Mesodermal cell (in vitro differentiated cells): ENCODE data around the gene FGD6.
"Not testable (repeated sequence)": the region's sequence is repeated elsewhere in the genome, so short reads cannot be mapped to it uniquely, and the experiment has no call there.

Source experiments
- H3K27ac ChIP-seq: 2 replicates; pipeline ENCODE4 v1.7.0; 2013; ENCODE audit warnings: mild to moderate bottlenecking, low read depth, low read length, moderate library complexity; ENCODE audit not compliant: severe bottlenecking
- H3K36me3 ChIP-seq: 2 replicates; pipeline ENCODE4 v1.7.1; 2013; ENCODE audit warnings: mild to moderate bottlenecking, low read length, moderate library complexity; ENCODE audit not compliant: control insufficient read depth, insufficient read depth
- H3K4me1 ChIP-seq: one replicate; pipeline ENCODE4 v1.7.1; 2013; ENCODE audit warnings: mild to moderate bottlenecking, low read length; ENCODE audit not compliant: insufficient read depth, control insufficient read depth, poor library complexity, severe bottlenecking
- H3K4me3 ChIP-seq: 2 replicates; pipeline ENCODE4 v1.7.0; 2013; ENCODE audit warnings: low read length, control low read depth, mild to moderate bottlenecking; ENCODE audit not compliant: insufficient read depth, poor library complexity, severe bottlenecking; ENCODE audit errors: extremely low read depth
- H3K9me3 ChIP-seq: 2 replicates; pipeline ENCODE4 v1.7.1; 2013; ENCODE audit warnings: mild to moderate bottlenecking, low read length, moderate library complexity; ENCODE audit not compliant: control insufficient read depth
- WGBS, 2 experiments: methylation state at CpG; one replicate each; pipeline ENCODE4 v1.1.5; 2013; ENCODE audit warnings: missing lambda C conversion rate in 2 of 2; ENCODE audit not compliant: insufficient coverage in 2 of 2; 5-methylcytosine and 5-hydroxymethylcytosine counted together

Gene FGD6

GRCh38 chr12:95196875-95197569 is 20.2 kb downstream of the FGD6 start:
- H3K4me1 ChIP-seq, H3K27ac ChIP-seq, H3K4me3 ChIP-seq, H3K9me3 ChIP-seq, H3K36me3 ChIP-seq: not testable (repeated sequence)
- WGBS, 2 experiments: 84 to 89% methylated on average over 4 to 5 of the region's 7 CpGs

- Histone ChIP-seq H3K27ac (no peak overlapping the region), H3K4me3 (no peak overlapping the region), H3K4me1 (no peaks in the 10 kb centered on the region), H3K9me3 (no peaks in the 10 kb centered on the region), H3K36me3 (peaks cover 6% of the 10 kb centered on the region)
- no CpG with 5 or more reads among the region's 3 CpGs for WGBS, 2 experiments
These were observed 22.1 kb downstream of the FGD6 start for GRCh38 chr12:95195122-95195521.

- H3K4me1 ChIP-seq: peaks cover 9% of the 10 kb centered on the region
- H3K36me3 ChIP-seq: no peaks in the 10 kb centered on the region
- WGBS, 2 experiments: 80 to 100% methylated on average over 1 to 3 of the region's 3 CpGs
- no peaks in the 10 kb centered on the region for H3K9me3 ChIP-seq
- no peak overlapping the region for H3K4me3 ChIP-seq
- H3K27ac ChIP-seq: no peak overlapping the region
These were observed 24.1 kb downstream of the FGD6 start for GRCh38 chr12:95193139-95193538.

- Histone ChIP-seq H3K4me3 (no peak overlapping the region), H3K4me1 (peaks cover 11% of the 10 kb centered on the region), H3K36me3 (no peaks in the 10 kb centered on the region), H3K9me3 (no peaks in the 10 kb centered on the region), H3K27ac (no peak overlapping the region)
These were observed 25.0 kb downstream of the FGD6 start for GRCh38 chr12:95192271-95192670.

GRCh38 chr12:95191060-95191696 is 26.1 kb downstream of the FGD6 start:
- Histone ChIP-seq H3K9me3 (no peaks in the 10 kb centered on the region), H3K36me3 (peaks cover 4% of the 10 kb centered on the region), H3K4me1 (peaks cover 11% of the 10 kb centered on the region), H3K27ac (no peak overlapping the region), H3K4me3 (no peak overlapping the region)
- no CpG with 5 or more reads among the region's 1 CpG for WGBS, 2 experiments

- peaks cover 16% of the 10 kb centered on the region for H3K36me3 ChIP-seq
- no peak overlapping the region for H3K4me3 ChIP-seq
- no peaks in the 10 kb centered on the region for H3K9me3 ChIP-seq
- peaks cover 16% of the 10 kb centered on the region for H3K4me1 ChIP-seq
- no peak overlapping the region for H3K27ac ChIP-seq
- 86 to 100% methylated on average over 2 to 4 of the region's 5 CpGs for WGBS, 2 experiments
These were observed 29.3 kb downstream of the FGD6 start for GRCh38 chr12:95187865-95188415.

GRCh38 chr12:95185854-95186253 is 31.4 kb downstream of the FGD6 start:
- no peak overlapping the region for H3K27ac ChIP-seq
- peaks cover 20% of the 10 kb centered on the region for H3K36me3 ChIP-seq
- H3K4me1 ChIP-seq: peaks cover 19% of the 10 kb centered on the region
- no peak overlapping the region for H3K4me3 ChIP-seq
- H3K9me3 ChIP-seq: no peaks in the 10 kb centered on the region

- Histone ChIP-seq H3K27ac (no peak overlapping the region), H3K4me1 (peaks cover 19% of the 10 kb centered on the region), H3K36me3 (peaks cover 20% of the 10 kb centered on the region), H3K4me3 (no peak overlapping the region), H3K9me3 (no peaks in the 10 kb centered on the region)
- 73 to 90% methylated on average over 2 of the region's 8 CpGs for WGBS, 2 experiments
These were observed 32.2 kb downstream of the FGD6 start for GRCh38 chr12:95185072-95185471.

- peaks cover 20% of the 10 kb centered on the region for H3K36me3 ChIP-seq
- H3K4me1 ChIP-seq: peaks cover 20% of the 10 kb centered on the region
- no peak overlapping the region for H3K27ac ChIP-seq
- no peak overlapping the region for H3K4me3 ChIP-seq
- H3K9me3 ChIP-seq: no peaks in the 10 kb centered on the region
These were observed 33.1 kb downstream of the FGD6 start for GRCh38 chr12:95184121-95184520.

GRCh38 chr12:95182868-95183415 is 34.3 kb downstream of the FGD6 start:
- H3K4me3 ChIP-seq: no peak overlapping the region
- peaks cover 20% of the 10 kb centered on the region for H3K36me3 ChIP-seq
- WGBS, 2 experiments: 80 to 100% methylated on average over 4 to 5 of the region's 5 CpGs
- peak overlapping the region; percentile 18 for H3K27ac ChIP-seq
- peaks cover 14% of the 10 kb centered on the region for H3K4me1 ChIP-seq
- no peaks in the 10 kb centered on the region for H3K9me3 ChIP-seq

GRCh38 chr12:95181103-95181502 is 36.2 kb downstream of the FGD6 start:
- Histone ChIP-seq H3K4me1 (peaks cover 20% of the 10 kb centered on the region), H3K27ac (no peak overlapping the region), H3K36me3 (peaks cover 16% of the 10 kb centered on the region), H3K9me3 (no peaks in the 10 kb centered on the region), H3K4me3 (no peak overlapping the region)
- WGBS, 2 experiments: 82 to 83% methylated on average over 1 to 2 of the region's 2 CpGs
